Spleen (tissue), 7 donors: Measurements from ENCODE around the gene DKK2.

ENCODE experiments used
- POLR2A ChIP-seq, 3 donors: fragments of 450-650 bp; IDR thresholded peaks; one replicate each; pipeline ENCODE4 v1.5.1; 2017; ENCODE audit warnings: antibody characterized with exemption in 3 of 3, mild to moderate bottlenecking in 1 of 3
- POLR2AphosphoS5 ChIP-seq, 3 donors: sonication (generic); formaldehyde crosslinking; IDR thresholded peaks; one replicate each; pipeline ENCODE4 v1.5.1; 2017; ENCODE audit warnings: antibody characterized with exemption in 3 of 3
- TF ChIP-seq, protein P1 (sequence below), 11 experiments: fragments of 200-600 bp in 7 of 11; fragments of 450-650 bp in 4 of 11; sonication (generic) in 4 of 11; IDR thresholded peaks in 8 of 11; conservative IDR thresholded peaks in 3 of 11; 1 replicate in 7 of 11; 2 replicates in 4 of 11; pipeline versions ENCODE4 v1.4.0 to v1.8.0; 2016 to 2021; ENCODE audit warnings: antibody characterized with exemption in 11 of 11, inconsistent platforms in 4 of 11, mild to moderate bottlenecking in 1 of 11
- donor health status: DM: no; HTN: no; CAD: no; lungs with moderate emphysema.
- donor health status: DM: no; HTN: no; CAD: no.
- donor health status: DM: no; HTN: no; CAD: no.

- no peak for TF ChIP-seq POLR2A (IDR thresholded peaks at IDR 0.05)
- TF ChIP-seq, protein P1, sequence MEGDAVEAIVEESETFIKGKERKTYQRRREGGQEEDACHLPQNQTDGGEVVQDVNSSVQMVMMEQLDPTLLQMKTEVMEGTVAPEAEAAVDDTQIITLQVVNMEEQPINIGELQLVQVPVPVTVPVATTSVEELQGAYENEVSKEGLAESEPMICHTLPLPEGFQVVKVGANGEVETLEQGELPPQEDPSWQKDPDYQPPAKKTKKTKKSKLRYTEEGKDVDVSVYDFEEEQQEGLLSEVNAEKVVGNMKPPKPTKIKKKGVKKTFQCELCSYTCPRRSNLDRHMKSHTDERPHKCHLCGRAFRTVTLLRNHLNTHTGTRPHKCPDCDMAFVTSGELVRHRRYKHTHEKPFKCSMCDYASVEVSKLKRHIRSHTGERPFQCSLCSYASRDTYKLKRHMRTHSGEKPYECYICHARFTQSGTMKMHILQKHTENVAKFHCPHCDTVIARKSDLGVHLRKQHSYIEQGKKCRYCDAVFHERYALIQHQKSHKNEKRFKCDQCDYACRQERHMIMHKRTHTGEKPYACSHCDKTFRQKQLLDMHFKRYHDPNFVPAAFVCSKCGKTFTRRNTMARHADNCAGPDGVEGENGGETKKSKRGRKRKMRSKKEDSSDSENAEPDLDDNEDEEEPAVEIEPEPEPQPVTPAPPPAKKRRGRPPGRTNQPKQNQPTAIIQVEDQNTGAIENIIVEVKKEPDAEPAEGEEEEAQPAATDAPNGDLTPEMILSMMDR (IDR thresholded peaks at IDR 0.05 in 8 of 11, conservative IDR thresholded peaks at IDR 0.05 in 3 of 11) = no peak
- no peak for TF ChIP-seq POLR2AphosphoS5 (IDR thresholded peaks at IDR 0.05)
These were observed 22.7 kb upstream of the DKK2 start for GRCh38 chr4:107058828-107059227.
